ENCODE measurements around the gene JOSD2.

Gene JOSD2, protein sequence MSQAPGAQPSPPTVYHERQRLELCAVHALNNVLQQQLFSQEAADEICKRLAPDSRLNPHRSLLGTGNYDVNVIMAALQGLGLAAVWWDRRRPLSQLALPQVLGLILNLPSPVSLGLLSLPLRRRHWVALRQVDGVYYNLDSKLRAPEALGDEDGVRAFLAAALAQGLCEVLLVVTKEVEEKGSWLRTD

DNA sequence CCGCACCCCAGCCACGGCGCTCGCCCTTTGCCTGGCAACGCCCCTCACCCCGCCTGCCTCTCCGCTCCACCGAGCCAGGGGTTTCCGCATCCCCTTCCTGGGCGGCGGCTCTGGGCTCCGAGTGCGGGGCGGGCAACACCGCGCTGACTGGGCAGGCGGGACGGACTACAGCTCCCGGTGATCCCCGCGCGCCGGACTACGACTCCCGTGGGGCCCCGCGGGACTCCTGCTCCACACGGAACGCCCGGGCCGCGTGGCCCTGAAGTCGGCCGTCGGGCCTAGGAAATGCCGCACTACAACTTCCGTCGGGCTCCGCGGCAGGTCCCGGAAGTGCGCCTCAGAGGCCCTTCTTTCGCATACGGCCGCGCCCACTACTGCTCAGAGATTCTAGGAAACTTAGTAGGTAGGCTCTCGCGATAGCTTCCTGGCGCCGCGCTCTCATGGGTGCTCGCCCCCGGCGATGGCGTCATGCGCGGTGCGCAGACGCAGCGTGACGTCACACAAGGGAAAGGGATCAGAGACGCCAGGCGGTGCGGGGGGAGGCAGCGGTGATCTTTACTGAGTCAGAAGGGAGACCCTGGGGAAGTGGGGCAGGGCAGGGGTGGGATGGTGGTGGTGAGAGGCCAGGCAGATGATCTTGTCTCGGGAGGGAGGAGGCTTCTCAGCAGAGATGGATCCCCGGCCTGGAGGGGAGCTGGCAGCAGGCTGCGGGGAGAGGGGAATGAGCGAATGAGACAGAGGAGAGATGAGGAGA is at the start of gene JOSD2:
TSS of gene JOSD2 (minus strand) at position 123 of the 754 bp plus-strand sequence. CDS start 760 bp downstream, outside the sequence.
- Histone ChIP-seq H3K4me3 (replicated peaks; ENCODE audit: low read depth, low read length) (peak within 1 kb of the TSS; percentile 88), H3K36me3 (ENCODE audit: control insufficient read depth, insufficient read depth, low read length) (no peaks in the 10 kb centered on the region), H3K27me3 (replicated peaks; ENCODE audit: control insufficient read depth, insufficient read depth, low read length) (no peaks in the 10 kb centered on the region)
- peak; percentile 99 for DNase-seq (ENCODE audit: extremely low read depth, insufficient read length)
- TF ChIP-seq, protein P1, sequence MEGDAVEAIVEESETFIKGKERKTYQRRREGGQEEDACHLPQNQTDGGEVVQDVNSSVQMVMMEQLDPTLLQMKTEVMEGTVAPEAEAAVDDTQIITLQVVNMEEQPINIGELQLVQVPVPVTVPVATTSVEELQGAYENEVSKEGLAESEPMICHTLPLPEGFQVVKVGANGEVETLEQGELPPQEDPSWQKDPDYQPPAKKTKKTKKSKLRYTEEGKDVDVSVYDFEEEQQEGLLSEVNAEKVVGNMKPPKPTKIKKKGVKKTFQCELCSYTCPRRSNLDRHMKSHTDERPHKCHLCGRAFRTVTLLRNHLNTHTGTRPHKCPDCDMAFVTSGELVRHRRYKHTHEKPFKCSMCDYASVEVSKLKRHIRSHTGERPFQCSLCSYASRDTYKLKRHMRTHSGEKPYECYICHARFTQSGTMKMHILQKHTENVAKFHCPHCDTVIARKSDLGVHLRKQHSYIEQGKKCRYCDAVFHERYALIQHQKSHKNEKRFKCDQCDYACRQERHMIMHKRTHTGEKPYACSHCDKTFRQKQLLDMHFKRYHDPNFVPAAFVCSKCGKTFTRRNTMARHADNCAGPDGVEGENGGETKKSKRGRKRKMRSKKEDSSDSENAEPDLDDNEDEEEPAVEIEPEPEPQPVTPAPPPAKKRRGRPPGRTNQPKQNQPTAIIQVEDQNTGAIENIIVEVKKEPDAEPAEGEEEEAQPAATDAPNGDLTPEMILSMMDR (IDR thresholded peaks at IDR 0.05; ENCODE audit: insufficient read depth, low read length, poor library complexity, severe bottlenecking) = no peak

DNA sequence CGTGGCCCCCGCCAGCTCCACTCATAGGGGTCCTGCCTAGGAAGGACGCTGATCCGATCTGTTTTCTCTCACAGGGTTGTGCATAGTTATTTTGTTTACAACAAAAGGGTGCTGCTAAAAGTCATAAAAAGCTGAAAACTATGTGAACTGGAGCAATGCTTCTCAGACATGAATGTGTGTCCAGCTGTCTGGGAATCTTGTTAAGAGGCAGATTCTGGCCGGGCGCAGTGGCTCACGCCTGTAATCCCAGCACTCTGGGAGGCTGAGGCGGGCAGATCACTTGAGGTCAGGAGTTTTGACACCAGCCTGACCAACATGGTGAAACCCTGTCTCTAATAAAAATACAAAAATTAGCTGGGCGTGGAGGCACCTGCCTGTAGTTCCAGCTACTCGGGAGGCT is 48.6 kb upstream of the JOSD2 start:
- TF ChIP-seq, protein P1 (IDR thresholded peaks at IDR 0.05; ENCODE audit: insufficient read depth, low read length, poor library complexity, severe bottlenecking) = no peak

DNA sequence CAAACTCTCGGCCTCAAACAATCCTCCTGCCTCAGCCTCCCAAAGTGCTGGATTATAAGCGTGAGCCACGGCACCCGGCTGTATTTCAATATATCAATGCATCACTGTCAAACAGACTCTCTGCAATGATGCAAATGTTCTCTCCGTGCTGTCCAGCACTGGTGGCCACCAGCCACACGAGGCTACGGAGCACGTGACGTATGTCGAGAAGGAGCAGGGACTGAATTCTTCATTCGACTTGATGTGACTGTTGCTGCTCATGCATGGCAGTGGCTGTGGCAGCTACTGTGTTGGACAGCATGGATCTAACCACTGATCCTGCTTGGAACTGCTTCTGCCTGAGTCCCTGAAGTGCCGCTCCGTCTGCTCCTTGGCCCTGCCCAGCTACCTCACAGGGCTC is 47.5 kb upstream of the JOSD2 start:
- no peaks in the 10 kb centered on the region; the same call in 1 of the 2 replicates for H3K27me3 ChIP-seq (replicated peaks; ENCODE audit: control insufficient read depth, insufficient read depth, low read length)
- H3K4me3 ChIP-seq (replicated peaks; ENCODE audit: low read depth, low read length) = no peak overlapping the region
- no peaks in the 10 kb centered on the region for H3K36me3 ChIP-seq (ENCODE audit: control insufficient read depth, insufficient read depth, low read length)
- DNase-seq (ENCODE audit: extremely low read depth, insufficient read length) = no peak
- TF ChIP-seq, protein P1 (IDR thresholded peaks at IDR 0.05; ENCODE audit: insufficient read depth, low read length, poor library complexity, severe bottlenecking) = no peak

More for the DNA sequence above, 48.6 kb upstream of the JOSD2 start:
- H3K36me3 ChIP-seq (ENCODE audit: control insufficient read depth, insufficient read depth, low read length) = no peaks in the 10 kb centered on the region
- no peak for DNase-seq (ENCODE audit: extremely low read depth, insufficient read length)
- no peak overlapping the region for H3K4me3 ChIP-seq (replicated peaks; ENCODE audit: low read depth, low read length)
- H3K27me3 ChIP-seq (replicated peaks; ENCODE audit: control insufficient read depth, insufficient read depth, low read length) = no peaks in the 10 kb centered on the region; the same call in 1 of the 2 replicates

DNA sequence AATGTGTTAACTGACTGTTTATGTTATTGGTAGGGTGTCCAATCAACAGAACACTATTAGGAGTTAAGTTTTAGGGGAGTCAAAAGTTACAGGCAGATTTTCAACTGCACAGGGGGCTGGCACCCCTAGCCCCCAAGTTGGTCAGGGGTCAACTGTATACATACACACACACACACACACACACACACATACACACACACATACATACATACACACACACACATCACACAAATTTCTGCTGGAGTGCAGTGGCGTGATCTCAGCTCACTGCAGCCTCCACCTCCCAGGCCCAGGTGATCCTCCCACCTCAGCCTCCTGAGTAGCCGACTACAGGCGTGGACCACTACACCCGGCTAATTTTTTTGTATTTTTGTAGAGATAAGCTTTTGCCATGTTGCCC is 47.0 kb upstream of the JOSD2 start:
- H3K27me3 ChIP-seq (replicated peaks; ENCODE audit: control insufficient read depth, insufficient read depth, low read length) = no peaks in the 10 kb centered on the region; the same call in 1 of the 2 replicates
- no peaks in the 10 kb centered on the region for H3K36me3 ChIP-seq (ENCODE audit: control insufficient read depth, insufficient read depth, low read length)

DNA sequence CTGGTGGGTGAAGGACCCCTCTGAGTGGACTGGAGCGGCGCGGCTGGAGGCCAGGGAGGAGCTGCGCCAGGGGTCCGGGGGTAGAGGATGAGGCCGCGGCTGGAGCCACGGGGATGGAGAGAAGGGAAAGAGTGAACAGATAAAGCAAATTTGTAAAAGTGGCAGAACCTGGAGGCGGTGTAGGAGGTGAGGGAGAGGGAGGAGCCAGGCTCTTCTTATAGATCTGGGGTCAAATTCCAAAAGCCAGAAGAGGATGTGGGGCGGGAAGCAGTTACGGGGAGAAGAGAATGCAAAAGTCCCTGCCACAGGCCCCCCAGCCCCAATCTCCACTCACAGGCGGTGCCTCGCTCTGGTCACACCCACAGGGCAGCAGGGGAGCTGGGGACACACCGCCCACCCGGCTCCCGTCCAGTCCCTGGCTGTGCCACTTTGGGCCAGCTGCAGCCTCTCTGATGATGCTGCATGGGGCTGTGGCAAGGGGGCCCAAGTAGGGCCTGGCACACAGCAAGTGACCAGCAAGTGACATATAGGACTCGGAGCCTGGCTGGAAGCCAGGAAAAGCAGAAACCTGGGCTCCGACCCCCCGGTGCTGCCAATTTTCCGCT is 46.1 kb upstream of the JOSD2 start:
- TF ChIP-seq, protein P1 (IDR thresholded peaks at IDR 0.05; ENCODE audit: insufficient read depth, low read length, poor library complexity, severe bottlenecking) = no peak
- DNase-seq (ENCODE audit: extremely low read depth, insufficient read length) = no peak
- no peaks in the 10 kb centered on the region for H3K36me3 ChIP-seq (ENCODE audit: control insufficient read depth, insufficient read depth, low read length)
- H3K27me3 ChIP-seq (replicated peaks; ENCODE audit: control insufficient read depth, insufficient read depth, low read length) = no peaks in the 10 kb centered on the region; the same call in none of the 2 replicates
- no peak overlapping the region for H3K4me3 ChIP-seq (replicated peaks; ENCODE audit: low read depth, low read length)

More for the DNA sequence above, 47.0 kb upstream of the JOSD2 start:
- no peak overlapping the region for H3K4me3 ChIP-seq (replicated peaks; ENCODE audit: low read depth, low read length)
- TF ChIP-seq, protein P1 (IDR thresholded peaks at IDR 0.05; ENCODE audit: insufficient read depth, low read length, poor library complexity, severe bottlenecking) = no peak
- no peak for DNase-seq (ENCODE audit: extremely low read depth, insufficient read length)

Measured in GM06990 (cell line).